Muscle of leg (tissue), 11 donors: ENCODE measurements around the gene DIS3L2. TPM values are rescaled to one million over a fixed set of nuclear protein-coding genes. Genes with fewer than 3 reads are reported as not detected.

ENCODE experiments used
- DNase-seq: peaks from one replicate; pipeline ENCODE4 v3.0.0; 2013
- H3K27ac ChIP-seq: one replicate; pipeline ENCODE4 v1.5.1; 2013; ENCODE audit warnings: mild to moderate bottlenecking, low read length, control low read depth
- H3K27me3 ChIP-seq: one replicate; pipeline ENCODE4 v1.6.1; 2013; ENCODE audit warnings: low read length; ENCODE audit not compliant: control insufficient read depth, insufficient read depth
- H3K36me3 ChIP-seq: one replicate; pipeline ENCODE4 v1.6.1; 2013; ENCODE audit warnings: low read length; ENCODE audit not compliant: control insufficient read depth, insufficient read depth
- H3K4me1 ChIP-seq: one replicate; pipeline ENCODE4 v1.6.1; 2013; ENCODE audit warnings: low read length; ENCODE audit not compliant: control insufficient read depth, insufficient read depth
- H3K4me3 ChIP-seq: one replicate; pipeline ENCODE4 v1.5.1; 2013; ENCODE audit warnings: low read length, control low read depth
- H3K9me3 ChIP-seq: replicated peaks from 2 replicates; pipeline ENCODE4 v1.6.1; 2013; ENCODE audit warnings: low read depth, low read length; ENCODE audit not compliant: control insufficient read depth
- WGBS: methylation state at CpG from one replicate; pipeline ENCODE4 v1.1.5; 2013; ENCODE audit warnings: missing lambda C conversion rate; ENCODE audit not compliant: insufficient coverage; 5-methylcytosine and 5-hydroxymethylcytosine counted together
- polyA plus RNA-seq, 8 donors: library from polyadenylated mRNA; unstranded; fragments of 120-200 nt; gene quantifications; one replicate each; pipeline versions ENCODE4 v1.2.1 to v1.2.3, GENCODE V29; 2013; ENCODE audit warnings: inconsistent platforms in 1 of 8, low replicate concordance in 1 of 8; ENCODE audit not compliant: insufficient read length in 8 of 8, insufficient read depth in 1 of 8
- total RNA-seq: library from RNA; stranded (reverse); fragments of 120-200 nt; gene quantifications from one replicate; pipeline ENCODE4 v1.2.4, GENCODE V29; 2013

DIS3L2 gene
- total and polyA plus RNA-seq, 9 donors = 19.3 to 29.8 (median 24.3) TPM

GRCh38 chr2:232200195-232200594, 238.7 kb downstream of the DIS3L2 start:
- Histone ChIP-seq H3K9me3 (no peaks in the 10 kb centered on the region), H3K4me1 (peaks cover 16% of the 10 kb centered on the region), H3K27me3 (no peaks in the 10 kb centered on the region), H3K27ac (no peak overlapping the region), H3K4me3 (no peak overlapping the region), H3K36me3 (no peaks in the 10 kb centered on the region)
- DNase-seq = no peak
- no CpG with 5 or more reads among the region's 2 CpGs for WGBS

- Histone ChIP-seq H3K27ac (no peak overlapping the region), H3K4me3 (no peak overlapping the region), H3K4me1 (peaks cover 16% of the 10 kb centered on the region), H3K36me3 (no peaks in the 10 kb centered on the region), H3K27me3 (no peaks in the 10 kb centered on the region), H3K9me3 (no peaks in the 10 kb centered on the region)
- 88% methylated on average over 3 of the region's 5 CpGs for WGBS
- no peak for DNase-seq
Observed at GRCh38 chr2:232203166-232203891, 241.8 kb downstream of the DIS3L2 start.

GRCh38 chr2:232203936-232204335, 242.4 kb downstream of the DIS3L2 start:
- Histone ChIP-seq H3K27ac (peak overlapping the region; percentile 17), H3K27me3 (no peaks in the 10 kb centered on the region), H3K9me3 (no peaks in the 10 kb centered on the region), H3K4me3 (no peak overlapping the region), H3K4me1 (peaks cover 16% of the 10 kb centered on the region), H3K36me3 (no peaks in the 10 kb centered on the region)
- DNase-seq = no peak
- 87% methylated on average over 5 of the region's 5 CpGs for WGBS

GRCh38 chr2:232204457-232204931, 243.0 kb downstream of the DIS3L2 start:
- no peak overlapping the region for H3K4me3 ChIP-seq
- H3K9me3 ChIP-seq = no peaks in the 10 kb centered on the region
- peak; percentile 77 for DNase-seq
- H3K4me1 ChIP-seq = peaks cover 16% of the 10 kb centered on the region
- 30% methylated on average over 8 of the region's 9 CpGs for WGBS
- H3K27ac ChIP-seq = peak overlapping the region; percentile 25
- no peaks in the 10 kb centered on the region for H3K36me3 ChIP-seq
- H3K27me3 ChIP-seq = no peaks in the 10 kb centered on the region

- no peak overlapping the region for H3K27ac ChIP-seq
- H3K36me3 ChIP-seq = peaks cover 7% of the 10 kb centered on the region
- peaks cover 16% of the 10 kb centered on the region for H3K4me1 ChIP-seq
- H3K9me3 ChIP-seq = no peaks in the 10 kb centered on the region
- H3K27me3 ChIP-seq = no peaks in the 10 kb centered on the region
- no CpG with 5 or more reads among the region's 2 CpGs for WGBS
- no peak overlapping the region for H3K4me3 ChIP-seq
- no peak for DNase-seq
Observed at GRCh38 chr2:232207174-232207573, 245.7 kb downstream of the DIS3L2 start.

- peaks cover 9% of the 10 kb centered on the region for H3K36me3 ChIP-seq
- WGBS = no CpG with 5 or more reads among the region's 6 CpGs
- DNase-seq = no peak
- H3K27me3 ChIP-seq = no peaks in the 10 kb centered on the region
- H3K9me3 ChIP-seq = no peaks in the 10 kb centered on the region
- no peak overlapping the region for H3K27ac ChIP-seq
- no peaks in the 10 kb centered on the region for H3K4me1 ChIP-seq
- no peak overlapping the region for H3K4me3 ChIP-seq
Observed at GRCh38 chr2:232210306-232210705, 248.8 kb downstream of the DIS3L2 start.

GRCh38 chr2:232211743-232212686, 250.5 kb downstream of the DIS3L2 start:
- Histone ChIP-seq H3K4me1 (no peaks in the 10 kb centered on the region), H3K27me3 (no peaks in the 10 kb centered on the region), H3K27ac (no peak overlapping the region), H3K36me3 (peaks cover 14% of the 10 kb centered on the region), H3K9me3 (no peaks in the 10 kb centered on the region), H3K4me3 (no peak overlapping the region)
- WGBS = 91% methylated on average over 4 of the region's 8 CpGs
- no peak for DNase-seq

GRCh38 chr2:232213176-232213575, 251.7 kb downstream of the DIS3L2 start:
- H3K4me3 ChIP-seq = no peak overlapping the region
- DNase-seq = peak; percentile 81
- 10% methylated on average over 1 of the region's 2 CpGs for WGBS
- no peaks in the 10 kb centered on the region for H3K27me3 ChIP-seq
- no peaks in the 10 kb centered on the region for H3K4me1 ChIP-seq
- H3K27ac ChIP-seq = peak overlapping the region; percentile 15
- H3K9me3 ChIP-seq = no peaks in the 10 kb centered on the region
- H3K36me3 ChIP-seq = peaks cover 19% of the 10 kb centered on the region

GRCh38 chr2:232214053-232214452, 252.5 kb downstream of the DIS3L2 start:
- Histone ChIP-seq H3K27ac (peak overlapping the region; percentile 42), H3K9me3 (no peaks in the 10 kb centered on the region), H3K36me3 (peaks cover 19% of the 10 kb centered on the region), H3K4me1 (no peaks in the 10 kb centered on the region), H3K27me3 (no peaks in the 10 kb centered on the region), H3K4me3 (no peak overlapping the region)
- peak; percentile 68 for DNase-seq
- WGBS = 39% methylated on average over 2 of the region's 5 CpGs

- 78% methylated on average over 3 of the region's 3 CpGs for WGBS
- Histone ChIP-seq H3K27ac (no peak overlapping the region), H3K27me3 (no peaks in the 10 kb centered on the region), H3K4me3 (no peak overlapping the region), H3K36me3 (peaks cover 13% of the 10 kb centered on the region), H3K9me3 (no peaks in the 10 kb centered on the region), H3K4me1 (no peaks in the 10 kb centered on the region)
- no peak for DNase-seq
Observed at GRCh38 chr2:232216028-232216427, 254.5 kb downstream of the DIS3L2 start.
